ENCODE results near the gene PSEN2. TPM values are rescaled to one million over a fixed set of nuclear protein-coding genes. Genes with fewer than 3 reads are reported as not detected.

Gene PSEN2
- total and polyA plus RNA-seq, 2 of the 8 experiments (the other 6 are each of a cell fraction or from before 2014, with no cell fraction given): 22.9 to 29.0 TPM

DNA sequence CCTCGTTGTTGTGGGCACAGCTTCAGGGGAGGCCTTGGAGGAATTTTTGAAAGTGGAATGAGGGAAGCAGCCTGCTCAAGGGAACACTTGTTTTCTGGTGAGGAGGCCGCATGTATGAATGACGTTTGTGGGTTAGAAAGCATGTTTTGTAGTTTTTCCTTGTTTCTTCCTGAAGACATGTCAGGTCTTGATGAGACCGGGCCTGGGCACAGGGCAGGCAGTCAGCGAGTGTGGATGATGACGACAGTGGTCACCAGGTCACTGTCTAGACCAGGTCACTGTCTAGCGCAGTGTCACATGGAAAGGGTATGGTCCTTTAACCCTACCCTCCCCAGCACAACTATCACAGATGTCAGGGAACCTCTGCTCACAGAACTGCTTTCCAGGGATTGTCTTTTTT lies 7.3 kb downstream of the PSEN2 start:
- DNase-seq (ENCODE audit: low read depth in 1 of 2, low spot score in 2 of 2) (no peak), FAIRE-seq (no peak)
- no peak overlapping the region for H2AFZ ChIP-seq (ENCODE audit: low read length)
- H3K4me1 ChIP-seq (replicated peaks in 1 of 4; ENCODE audit: control insufficient read depth in 3 of 4, insufficient read depth in 4 of 4, low read length in 3 of 4): peaks cover 0 to 2% (median 0%) of the 10 kb centered on the region in 4 experiments; a peak in 4 of 7 replicates
- no peaks in the 10 kb centered on the region for H3K27me3 ChIP-seq (replicated peaks in 1 of 4; ENCODE audit: control insufficient read depth in 3 of 4, extremely low read depth in 1 of 4, insufficient read depth in 3 of 4, low read length in 3 of 4)
- H3K9me3 ChIP-seq (ENCODE audit: insufficient read depth in 2 of 2, low read depth in 1 of 2, low read length in 1 of 2): no peaks in the 10 kb centered on the region
- no peak overlapping the region for H2BK120ac ChIP-seq (replicated peaks; ENCODE audit: low read depth, low read length)
- no peak overlapping the region for H2AK5ac ChIP-seq (ENCODE audit: low read depth, low read length)
- H3K23ac ChIP-seq (ENCODE audit: insufficient read length): no peak overlapping the region
- no peak overlapping the region for H4K5ac ChIP-seq (ENCODE audit: insufficient read length, low read depth, low read length)
- H3K23me2 ChIP-seq (ENCODE audit: low read depth, low read length): no peaks in the 10 kb centered on the region
- no peak overlapping the region for H3K4me3 ChIP-seq (ENCODE audit: extremely low read depth in 1 of 4, insufficient read depth in 2 of 4, low read depth in 3 of 4, low read length in 4 of 4)
- no peak overlapping the region for H3K27ac ChIP-seq (ENCODE audit: low read depth, low read length)
- no peak overlapping the region for H3K14ac ChIP-seq (ENCODE audit: insufficient read length)
- H4K8ac ChIP-seq (ENCODE audit: extremely low read depth, insufficient read depth, low read length): no peak overlapping the region
- H3K56ac ChIP-seq (replicated peaks; ENCODE audit: insufficient read length, low read depth, low read length): no peak overlapping the region
- H3K79me2 ChIP-seq (ENCODE audit: control insufficient read depth in 1 of 2, insufficient read depth in 2 of 2, low read length in 2 of 2): no peaks in the 10 kb centered on the region
- H2BK5ac ChIP-seq (ENCODE audit: low read depth, low read length): no peak overlapping the region; the same call in 1 of the 2 replicates
- 91% methylated on average over 7 of the region's 7 CpGs; no CpG with 5 or more reads in 1 of the 2 experiments for WGBS, 2 experiments (ENCODE audit: extremely low coverage in 1 of 2, insufficient coverage in 1 of 2, insufficient read length in 1 of 2, insufficient replicate concordance in 2 of 2, low coverage in 1 of 2, low lambda C conversion rate in 2 of 2, missing lambda C conversion rate in 1 of 2)
- POLR2A ChIA-PET (ENCODE audit: partially characterized antibody): no interaction called here
- H3K18ac ChIP-seq (ENCODE audit: extremely low read depth, low read length): no peak overlapping the region
- no peak overlapping the region for H4K91ac ChIP-seq (replicated peaks; ENCODE audit: insufficient read length, low read length)
- H3K79me1 ChIP-seq (ENCODE audit: low read depth, low read length): peaks cover 2% of the 10 kb centered on the region
- peaks cover 0 to 19% (median 7%) of the 10 kb centered on the region in 4 experiments; a peak in 5 of 8 replicates for H3K36me3 ChIP-seq (ENCODE audit: control insufficient read depth in 2 of 4, insufficient read depth in 4 of 4, low read length in 3 of 4)
- no peaks in the 10 kb centered on the region for H4K20me1 ChIP-seq (replicated peaks in 1 of 2; ENCODE audit: control insufficient read depth in 1 of 2, insufficient read depth in 2 of 2, low read length in 2 of 2)
- H2BK20ac ChIP-seq (ENCODE audit: low read length): no peak overlapping the region
- H3K9ac ChIP-seq (replicated peaks in 1 of 4; ENCODE audit: extremely low read depth in 1 of 4, low read depth in 3 of 4, low read length in 3 of 4): no peak overlapping the region
- no peak overlapping the region for H2BK12ac ChIP-seq (ENCODE audit: low read depth, low read length)
- H2BK15ac ChIP-seq (ENCODE audit: low read length): no peak overlapping the region
- no peak overlapping the region for H3K4me2 ChIP-seq (ENCODE audit: insufficient read depth in 1 of 2, low read depth in 2 of 2, low read length in 2 of 2)
- CTCF ChIA-PET (ENCODE audit: partially characterized antibody): interaction anchor here (0.6 to 2.1 kb wide), 5 partner anchors 51 to 639 kb away, joined by 3 to 6 read pairs (median 3); no protein-coding TSS in a partner anchor
- H3K4ac ChIP-seq (replicated peaks; ENCODE audit: insufficient read length, low read depth, low read length): no peak overlapping the region
- TF ChIP-seq CHD1 (IDR thresholded peaks at IDR 0.05; ENCODE audit: low read depth, low read length) (no peak), RNF2 (IDR thresholded peaks at IDR 0.05; ENCODE audit: borderline replicate concordance, low read depth, low read length, missing control alignments, poor library complexity, severe bottlenecking) (no peak), SP4 (IDR thresholded peaks at IDR 0.05; ENCODE audit: low read length) (no peak)
